Smooth muscle cell (in vitro differentiated cells): ENCODE measurements around the gene MST1. TPM values are rescaled to one million over a fixed set of nuclear protein-coding genes. Genes with fewer than 3 reads are reported as not detected.
A peak's percentile ranks its signal among the peaks of the same experiment; 100 is the strongest.

Experiments used
- DNase-seq: peaks from one replicate; lab custom pipeline; 2025; ENCODE audit not compliant: unreplicated experiment; lab: John Stamatoyannopoulos, UW
- H2AFZ ChIP-seq: fragments of 200-600 bp; sonication (generic); 2 replicates; pipeline ENCODE4 v1.6.0; 2016; ENCODE audit warnings: antibody characterized with exemption, low read depth, mild to moderate bottlenecking
- H3F3A ChIP-seq: fragments of 200-600 bp; sonication (generic); 2 replicates; pipeline ENCODE4 v1.6.0; 2017; ENCODE audit warnings: antibody characterized with exemption, low read depth
- H3K27ac ChIP-seq: fragments of 200-600 bp; sonication (generic); 2 replicates; pipeline ENCODE4 v1.5.1; 2016; ENCODE audit warnings: low read depth, mild to moderate bottlenecking
- H3K27me3 ChIP-seq: fragments of 200-600 bp; sonication (generic); 2 replicates; pipeline ENCODE4 v1.6.1; 2016; ENCODE audit warnings: low read depth, mild to moderate bottlenecking
- H3K36me3 ChIP-seq: fragments of 200-600 bp; sonication (generic); 2 replicates; pipeline ENCODE4 v1.5.1; 2016; ENCODE audit warnings: low read depth
- H3K4me1 ChIP-seq: fragments of 200-600 bp; sonication (generic); 2 replicates; pipeline ENCODE4 v1.5.1; 2016; ENCODE audit warnings: low read depth
- H3K4me2 ChIP-seq: fragments of 200-600 bp; sonication (generic); 2 replicates; pipeline ENCODE4 v1.6.0; 2016; ENCODE audit warnings: mild to moderate bottlenecking
- H3K4me3 ChIP-seq: fragments of 200-600 bp; sonication (generic); 2 replicates; pipeline ENCODE4 v1.5.1; 2016; ENCODE audit warnings: mild to moderate bottlenecking
- H3K79me2 ChIP-seq: fragments of 200-600 bp; sonication (generic); 2 replicates; pipeline ENCODE4 v1.6.0; 2016; ENCODE audit warnings: low read depth, mild to moderate bottlenecking
- H3K9ac ChIP-seq: fragments of 200-600 bp; sonication (generic); 2 replicates; pipeline ENCODE4 v1.6.0; 2016; ENCODE audit warnings: low read depth
- H3K9me3 ChIP-seq: fragments of 200-600 bp; sonication (generic); replicated peaks from 2 replicates; pipeline ENCODE4 v1.5.1; 2016; ENCODE audit warnings: low read depth
- H4K20me1 ChIP-seq: fragments of 200-600 bp; sonication (generic); 2 replicates; pipeline ENCODE4 v1.6.0; 2016; ENCODE audit warnings: low read depth
- CTCF ChIP-seq: fragments of 200-600 bp; sonication (generic); IDR thresholded peaks from 2 replicates; pipeline ENCODE4 v1.5.1; 2017; ENCODE audit warnings: borderline replicate concordance, mild to moderate bottlenecking, antibody characterized with exemption; ENCODE audit not compliant: insufficient read depth, poor library complexity, severe bottlenecking
- WGBS: methylation state at CpG from one replicate; pipeline ENCODE4 v1.1.7; 2016; ENCODE audit warnings: low lambda C conversion rate; 5-methylcytosine and 5-hydroxymethylcytosine counted together
- polyA plus RNA-seq: library from polyadenylated mRNA; unstranded; fragments of >200 nt; fragmentation: Nextera tagmentation; extraction: Ambion mirVana; gene quantifications from 2 replicates; pipeline ENCODE4 v1.2.1, GENCODE V29; 2016
- total RNA-seq: library from RNA; depleted of rRNA; stranded (reverse); fragments of >200 nt; gene quantifications from 2 replicates; pipeline ENCODE4 v1.2.3, GENCODE V29; 2014

The MST1 gene
- total and polyA plus RNA-seq, 2 experiments from 2014 or later = 18.7 to 22.9 TPM

GRCh38 chr3:49704629-49705028 lies 15.4 kb upstream of the MST1 start:
- Histone ChIP-seq H3K9me3 (no peaks in the 10 kb centered on the region), H4K20me1 (no peaks in the 10 kb centered on the region), H3K27me3 (no peaks in the 10 kb centered on the region), H3F3A (no peaks in the 10 kb centered on the region), H3K4me3 (no peak overlapping the region), H3K9ac (no peak overlapping the region), H3K4me2 (no peak overlapping the region), H3K36me3 (no peaks in the 10 kb centered on the region), H2AFZ (no peak overlapping the region), H3K79me2 (no peaks in the 10 kb centered on the region), H3K27ac (no peak overlapping the region), H3K4me1 (no peaks in the 10 kb centered on the region)
- 96% methylated on average over 8 of the region's 8 CpGs for WGBS
- no peak for TF ChIP-seq CTCF
- no peak for DNase-seq

- H3K4me1 ChIP-seq = no peaks in the 10 kb centered on the region
- DNase-seq = no peak
- no peak overlapping the region for H3K9ac ChIP-seq
- H3K36me3 ChIP-seq = no peaks in the 10 kb centered on the region
- no peak overlapping the region for H3K4me2 ChIP-seq
- no peaks in the 10 kb centered on the region for H3K27me3 ChIP-seq
- no peak for TF ChIP-seq CTCF
- H3K79me2 ChIP-seq = no peaks in the 10 kb centered on the region
- H4K20me1 ChIP-seq = no peaks in the 10 kb centered on the region
- 98% methylated on average over 7 of the region's 7 CpGs for WGBS
- no peak overlapping the region for H3K27ac ChIP-seq
- H2AFZ ChIP-seq = no peak overlapping the region
- H3K9me3 ChIP-seq = no peaks in the 10 kb centered on the region
- no peak overlapping the region for H3K4me3 ChIP-seq
- H3F3A ChIP-seq = no peaks in the 10 kb centered on the region
Measured at GRCh38 chr3:49703956-49704355, 14.7 kb upstream of the MST1 start.

DNA sequence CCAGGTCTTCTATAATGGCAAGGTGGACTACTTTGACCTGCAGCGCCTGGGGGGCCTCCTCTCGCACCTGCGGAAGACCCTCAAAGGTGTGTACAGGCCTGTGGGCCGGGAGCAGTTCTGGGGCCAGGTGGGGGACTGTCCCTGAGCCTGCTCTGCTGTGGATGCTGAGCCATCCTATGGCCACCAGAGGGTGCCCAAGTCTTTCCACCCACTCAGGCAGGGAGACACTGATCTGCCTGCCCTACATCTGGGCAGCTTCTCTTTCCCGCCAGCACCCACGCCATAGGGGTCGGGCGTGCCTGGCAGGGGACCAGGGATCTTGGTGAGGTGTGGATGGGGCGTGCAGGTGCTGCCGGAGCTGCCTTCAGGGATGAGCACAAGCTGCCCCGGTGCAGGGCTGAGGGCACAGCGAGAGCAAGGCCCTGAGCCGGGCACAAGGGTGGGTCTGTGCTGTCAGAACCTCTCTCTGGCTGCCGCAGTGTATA lies 14.2 kb upstream of the MST1 start:
- H3K27me3 ChIP-seq = no peaks in the 10 kb centered on the region
- TF ChIP-seq CTCF = peak; percentile 71
- H3K4me2 ChIP-seq = no peak overlapping the region
- H3K9ac ChIP-seq = no peak overlapping the region
- H3F3A ChIP-seq = no peaks in the 10 kb centered on the region
- H2AFZ ChIP-seq = no peak overlapping the region
- no peaks in the 10 kb centered on the region for H3K79me2 ChIP-seq
- no peak for DNase-seq
- no peak overlapping the region for H3K4me3 ChIP-seq
- no peaks in the 10 kb centered on the region for H4K20me1 ChIP-seq
- H3K9me3 ChIP-seq = no peaks in the 10 kb centered on the region
- H3K27ac ChIP-seq = no peak overlapping the region
- no peaks in the 10 kb centered on the region for H3K36me3 ChIP-seq
- H3K4me1 ChIP-seq = no peaks in the 10 kb centered on the region
- WGBS = 64% methylated on average over 14 of the region's 14 CpGs

- no peaks in the 10 kb centered on the region for H4K20me1 ChIP-seq
- no peaks in the 10 kb centered on the region for H3K27me3 ChIP-seq
- no peak overlapping the region for H3K9ac ChIP-seq
- no peaks in the 10 kb centered on the region for H3F3A ChIP-seq
- H2AFZ ChIP-seq = no peak overlapping the region
- WGBS = 99% methylated on average over 11 of the region's 11 CpGs
- H3K79me2 ChIP-seq = no peaks in the 10 kb centered on the region
- H3K4me2 ChIP-seq = no peak overlapping the region
- no peak overlapping the region for H3K27ac ChIP-seq
- H3K4me3 ChIP-seq = no peak overlapping the region
- TF ChIP-seq CTCF = no peak
- H3K9me3 ChIP-seq = no peaks in the 10 kb centered on the region
- no peaks in the 10 kb centered on the region for H3K4me1 ChIP-seq
- DNase-seq = no peak
- no peaks in the 10 kb centered on the region for H3K36me3 ChIP-seq
Measured at GRCh38 chr3:49702672-49703071, 13.4 kb upstream of the MST1 start.
